DOHH2 (cell line): ENCODE results near the gene PREX1.

Experiments
- CTCF ChIP-seq: fragments of 200-600 bp; sonication (generic); IDR thresholded peaks from one replicate; pipeline ENCODE4 v1.5.1; 2014; ENCODE audit warnings: antibody characterized with exemption, mild to moderate bottlenecking, low read depth, low read length; ENCODE audit not compliant: poor library complexity, severe bottlenecking
- EZH2phosphoT487 ChIP-seq: fragments of 200-600 bp; sonication (generic); IDR thresholded peaks from 2 replicates; pipeline ENCODE4 v1.6.1; 2017; ENCODE audit warnings: borderline replicate concordance, mild to moderate bottlenecking, antibody characterized with exemption, low read length, moderate library complexity, mixed read lengths

GRCh38 chr20:48594533-48594932 lies 233.3 kb downstream of the PREX1 start:
- TF ChIP-seq CTCF: no peak
- TF ChIP-seq EZH2phosphoT487: no peak
